Activated T-cell treated with anti-CD3 and anti-CD28 coated beads, Interleukin-2, amount 50 U/mL, for 48 hours (primary cell): ENCODE measurements around the gene CYTH3.
"Not testable (repeated sequence)": the region's sequence is repeated elsewhere in the genome, so short reads cannot be mapped to it uniquely, and the experiment has no call there.

ENCODE experiments used
- DNase-seq, 2 experiments: peaks; one replicate each; pipeline ENCODE4 v3.0.0-alpha.2; 2020

CYTH3 gene

DNA sequence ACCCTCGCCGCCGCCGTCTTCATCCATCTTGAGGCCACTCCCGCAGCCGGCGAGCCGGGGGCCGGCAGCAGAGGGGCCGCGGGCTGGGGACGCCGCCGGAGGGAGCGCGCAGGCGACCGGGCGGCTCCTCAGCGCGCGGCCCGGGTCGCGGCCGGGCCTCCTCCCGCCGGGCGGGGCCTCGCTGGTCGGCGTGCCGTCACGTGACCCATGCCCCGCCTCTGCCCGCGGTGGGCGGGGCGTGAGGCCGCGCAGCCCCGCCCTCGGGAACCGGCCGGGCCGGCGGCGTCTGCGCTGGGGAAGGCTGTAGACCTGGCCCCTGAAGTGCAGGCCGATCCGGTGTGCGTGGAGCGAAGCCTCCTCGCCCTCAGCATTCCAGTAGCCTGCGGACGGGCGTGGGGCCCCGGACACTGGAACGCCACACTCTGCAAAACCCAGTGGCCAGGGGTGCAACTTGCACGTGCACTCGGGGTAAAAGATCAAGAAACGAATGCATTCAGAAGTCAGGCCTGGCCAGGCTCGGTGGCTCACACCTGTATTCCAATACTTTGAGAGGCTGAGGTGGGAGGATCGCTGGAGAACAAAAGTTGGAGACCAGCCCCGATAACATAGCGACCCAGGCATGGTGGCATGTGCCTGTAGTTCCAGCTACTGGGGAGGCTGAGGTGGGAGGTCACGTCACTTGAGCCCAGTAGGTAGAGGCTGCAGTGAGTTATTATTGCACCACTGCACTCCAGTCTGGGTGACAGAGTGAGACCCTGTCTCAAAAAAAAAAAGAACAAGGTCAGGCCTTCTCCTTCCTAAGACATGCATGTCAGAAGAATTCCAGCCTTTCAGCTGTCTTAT, at the start of gene CYTH3:
CYTH3 (minus strand) TSS at position 144 of the 843 bp plus-strand sequence; CDS start at position 27, 117 bp downstream.
- peak; percentile 85 to 90 for DNase-seq

- no peak for DNase-seq
Measured at GRCh38 chr7:6320791-6321190, 48.4 kb upstream of the CYTH3 start.

- DNase-seq, result peak; percentile 38 to 50
Measured at GRCh38 chr7:6317797-6318438, 45.5 kb upstream of the CYTH3 start.

- no peak for DNase-seq
Measured at GRCh38 chr7:6316226-6316625, 43.8 kb upstream of the CYTH3 start.

DNA sequence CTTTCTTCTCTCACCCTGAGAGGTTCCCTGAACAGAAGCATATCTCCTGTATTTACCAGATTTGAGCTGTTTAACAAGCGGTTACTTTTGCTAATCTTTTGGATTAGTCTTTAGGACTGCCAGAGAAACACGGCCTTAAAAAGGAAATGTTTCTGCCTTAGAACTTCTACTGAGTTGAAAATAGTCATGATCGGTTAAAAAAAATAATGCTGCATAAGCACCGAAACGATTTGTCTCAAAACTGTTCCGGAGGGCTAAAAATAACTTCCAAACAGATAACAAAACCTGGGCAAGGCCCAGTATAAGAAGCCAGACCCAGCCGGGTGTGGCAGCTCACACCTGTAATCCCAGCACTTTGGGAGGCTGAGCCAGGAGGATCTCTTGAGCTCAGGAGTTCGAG, 43.3 kb upstream of the CYTH3 start:
- no peak for DNase-seq

DNA sequence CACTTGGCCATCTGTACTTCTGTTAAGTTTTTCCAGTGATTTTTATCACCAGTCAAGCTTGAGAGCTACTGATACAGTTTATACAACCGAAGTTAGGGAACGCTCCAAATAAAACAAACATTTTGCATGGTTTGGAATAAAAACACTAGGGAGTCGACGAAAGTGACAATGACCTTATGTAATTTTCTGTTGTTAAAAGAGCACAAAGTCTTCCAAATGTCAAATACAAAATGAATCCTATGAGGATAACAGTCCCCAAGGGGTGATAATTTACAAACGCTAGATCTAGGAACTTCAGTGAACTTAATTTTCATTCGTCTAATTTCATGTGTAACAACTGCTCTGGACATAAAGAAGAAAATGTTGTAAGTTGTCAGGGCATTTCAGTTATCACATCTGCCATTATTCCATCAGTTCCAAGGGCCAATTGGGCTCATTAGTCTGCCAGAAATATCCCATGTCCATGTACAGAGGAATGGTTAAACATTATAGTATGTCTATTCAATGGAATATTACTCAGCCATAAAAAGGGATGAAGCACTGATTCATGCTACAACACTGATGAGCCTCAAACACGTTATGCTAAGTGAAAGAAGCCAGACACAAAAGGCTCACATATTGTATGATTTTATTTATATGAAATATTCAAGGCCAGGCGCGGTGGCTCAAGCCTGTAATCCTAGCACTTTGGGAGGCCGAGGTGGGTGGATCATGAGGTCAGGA, 38.0 kb upstream of the CYTH3 start:
- no peak for DNase-seq

- DNase-seq, result no peak
Measured at GRCh38 chr7:6307762-6308161, 35.3 kb upstream of the CYTH3 start.

- DNase-seq, result no peak
Measured at GRCh38 chr7:6306471-6306870, 34.0 kb upstream of the CYTH3 start.

DNA sequence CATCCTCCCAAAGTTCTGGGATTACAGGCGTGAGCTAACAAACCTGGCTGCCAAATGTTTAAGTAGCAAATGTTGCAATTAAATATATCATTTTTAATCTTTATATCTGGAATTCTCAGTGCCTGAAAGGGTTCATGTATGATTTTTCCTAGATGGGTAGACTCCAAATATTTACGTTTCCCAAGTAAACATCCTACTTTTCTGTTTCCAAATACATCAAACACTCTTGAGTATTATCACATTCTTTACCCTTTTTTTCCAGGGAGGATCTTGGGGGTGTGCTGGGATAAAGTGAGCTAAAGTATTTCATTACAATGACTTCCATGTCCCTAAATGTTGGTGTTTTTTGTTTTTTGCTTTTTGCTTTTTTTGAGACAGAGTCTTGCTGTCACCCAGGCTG, 32.9 kb upstream of the CYTH3 start:
- no peak for DNase-seq

- not testable (repeated sequence) for DNase-seq
Measured at GRCh38 chr7:6301446-6301845, 29.0 kb upstream of the CYTH3 start.

GRCh38 chr7:6299774-6300173, 27.4 kb upstream of the CYTH3 start:
- no peak for DNase-seq

- DNase-seq, result no peak
Measured at GRCh38 chr7:6294839-6295238, 22.4 kb upstream of the CYTH3 start.

- no peak for DNase-seq
Measured at GRCh38 chr7:6293202-6293601, 20.8 kb upstream of the CYTH3 start.

- not testable (repeated sequence) for DNase-seq
Measured at GRCh38 chr7:6291941-6292340, 19.5 kb upstream of the CYTH3 start.

DNA sequence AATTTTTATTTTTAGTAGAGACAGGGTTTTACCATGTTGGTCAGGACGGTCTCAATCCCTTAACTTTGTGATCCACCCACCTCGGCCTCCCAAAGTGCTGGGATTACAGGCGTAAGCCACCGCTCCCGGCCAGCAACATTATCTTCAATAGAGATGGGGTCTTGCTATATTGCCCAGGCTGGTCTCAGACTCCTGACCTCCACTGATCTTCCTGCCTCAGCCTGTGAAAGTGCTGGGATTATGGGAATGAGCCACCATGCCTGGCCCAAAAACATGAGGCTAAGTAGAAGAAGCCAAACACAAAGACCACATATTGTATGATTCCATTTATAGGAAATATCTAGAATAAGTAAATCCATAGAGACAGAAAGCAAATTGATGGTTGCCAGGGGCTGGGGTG, 19.1 kb upstream of the CYTH3 start:
- DNase-seq, result no peak

DNA sequence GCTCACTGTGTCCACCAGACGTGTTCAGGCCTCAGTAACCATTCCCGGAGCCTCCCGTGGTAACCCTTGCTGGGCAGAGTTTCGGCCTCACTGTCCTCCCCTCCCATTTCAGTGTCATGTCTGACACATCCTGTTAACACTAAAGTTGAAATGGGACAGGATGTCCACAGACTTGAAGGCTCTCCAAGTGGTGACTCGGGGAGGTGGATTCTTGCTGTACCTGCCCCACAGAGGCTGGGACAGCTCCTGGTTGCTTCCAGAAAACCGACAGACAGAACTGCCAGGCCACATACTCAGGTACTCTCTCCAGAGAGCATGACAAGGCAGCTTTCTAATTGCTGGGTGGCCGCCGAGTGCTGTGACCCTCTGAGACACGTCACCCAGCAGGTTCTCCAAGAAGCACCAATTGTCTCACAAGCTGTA, 17.9 kb upstream of the CYTH3 start:
- DNase-seq, result no peak

- no peak for DNase-seq
Measured at GRCh38 chr7:6288270-6288860, 15.9 kb upstream of the CYTH3 start.

DNA sequence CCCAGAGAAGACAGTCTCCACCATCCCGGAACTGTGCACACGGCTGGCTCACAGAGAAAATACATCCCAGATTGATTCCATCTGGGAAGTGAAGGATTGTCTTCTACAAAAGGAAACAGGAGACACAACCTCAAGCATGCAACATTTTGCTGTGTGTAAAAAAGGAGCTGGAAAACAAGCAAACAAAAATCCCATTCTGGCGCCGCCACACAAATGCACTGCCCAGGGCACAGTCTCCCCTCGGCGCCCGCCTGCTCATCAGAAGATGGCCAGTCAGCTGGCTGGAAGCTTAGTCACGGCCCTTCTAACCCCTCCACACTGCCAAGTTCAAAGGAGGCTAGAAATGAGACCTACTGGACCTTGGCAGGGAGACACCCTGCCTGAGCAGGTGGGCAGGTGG, 14.1 kb upstream of the CYTH3 start:
- no peak for DNase-seq

- DNase-seq, result no peak
Measured at GRCh38 chr7:6284461-6285360, 12.3 kb upstream of the CYTH3 start.

GRCh38 chr7:6284055-6284400, 11.6 kb upstream of the CYTH3 start:
- no peak for DNase-seq

- not testable (repeated sequence) for DNase-seq
Measured at GRCh38 chr7:6283391-6284054, 11.1 kb upstream of the CYTH3 start.

- DNase-seq, result no peak
Measured at GRCh38 chr7:6279937-6280336, 7.5 kb upstream of the CYTH3 start.
